ENCODE data around the gene ELSPBP1.

DNA sequence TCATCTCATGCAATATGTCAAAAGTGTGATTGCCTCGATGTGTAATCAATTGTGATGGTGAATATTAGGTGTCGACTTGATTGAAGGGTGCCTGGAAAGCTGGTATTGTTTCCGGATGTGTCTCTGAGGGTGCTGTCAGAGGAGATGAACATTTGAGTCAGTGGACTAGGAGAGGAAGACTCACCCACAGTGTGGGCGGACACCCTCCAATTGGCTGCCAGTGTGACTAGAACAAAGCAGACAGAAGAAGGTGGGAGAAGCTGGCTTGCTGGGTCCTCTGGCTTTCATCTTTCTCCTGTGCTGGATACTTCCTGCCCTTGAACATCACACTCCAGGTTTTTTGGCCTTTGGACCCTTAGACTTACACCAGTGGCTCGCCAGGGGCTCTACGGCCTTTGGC lies 64.9 kb downstream of the ELSPBP1 start:
- TF ChIP-seq ATF6 (CRISPR knock-in tag; IDR thresholded peaks at IDR 0.05) (no peak), ZNF416 (CRISPR knock-in tag; IDR thresholded peaks at IDR 0.05) (no peak), ZNF281 (CRISPR knock-in tag; IDR thresholded peaks at IDR 0.05) (no peak)
- TF ChIP-seq, protein P1, sequence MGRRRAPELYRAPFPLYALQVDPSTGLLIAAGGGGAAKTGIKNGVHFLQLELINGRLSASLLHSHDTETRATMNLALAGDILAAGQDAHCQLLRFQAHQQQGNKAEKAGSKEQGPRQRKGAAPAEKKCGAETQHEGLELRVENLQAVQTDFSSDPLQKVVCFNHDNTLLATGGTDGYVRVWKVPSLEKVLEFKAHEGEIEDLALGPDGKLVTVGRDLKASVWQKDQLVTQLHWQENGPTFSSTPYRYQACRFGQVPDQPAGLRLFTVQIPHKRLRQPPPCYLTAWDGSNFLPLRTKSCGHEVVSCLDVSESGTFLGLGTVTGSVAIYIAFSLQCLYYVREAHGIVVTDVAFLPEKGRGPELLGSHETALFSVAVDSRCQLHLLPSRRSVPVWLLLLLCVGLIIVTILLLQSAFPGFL (CRISPR knock-in tag; IDR thresholded peaks at IDR 0.05; ENCODE audit: borderline replicate concordance): no peak

All from WTC11 (cell line).